ENCODE results near the gene BTNL8. TPM values are rescaled to one million over a fixed set of nuclear protein-coding genes. Genes with fewer than 3 reads are reported as not detected.

Gene BTNL8
- total RNA-seq, 1 donor from 2014 or later: 0.27 TPM

Other genes starting within 250 kb of the BTNL8 start
- 8.0 TPM for gene FLT4, start 249.6 kb upstream of the BTNL8 start, total RNA-seq
- gene OR2Y1, start 159.1 kb upstream of the BTNL8 start, total RNA-seq: not detected
- 67.0 TPM for gene MGAT1, start 96.4 kb upstream of the BTNL8 start, total RNA-seq
- gene ZFP62, start 37.9 kb upstream of the BTNL8 start, total RNA-seq: 15.2 TPM
- gene BTNL3, start 89.7 kb downstream of the BTNL8 start, total RNA-seq: not detected
- 37.8 TPM for gene BTNL9, start 141.1 kb downstream of the BTNL8 start, total RNA-seq
- not detected for gene OR2V1, start 232.0 kb downstream of the BTNL8 start, total RNA-seq
- not detected for gene OR2V2, start 248.4 kb downstream of the BTNL8 start, total RNA-seq